Measurements from ENCODE around the gene RBP3.

The RBP3 gene

DNA sequence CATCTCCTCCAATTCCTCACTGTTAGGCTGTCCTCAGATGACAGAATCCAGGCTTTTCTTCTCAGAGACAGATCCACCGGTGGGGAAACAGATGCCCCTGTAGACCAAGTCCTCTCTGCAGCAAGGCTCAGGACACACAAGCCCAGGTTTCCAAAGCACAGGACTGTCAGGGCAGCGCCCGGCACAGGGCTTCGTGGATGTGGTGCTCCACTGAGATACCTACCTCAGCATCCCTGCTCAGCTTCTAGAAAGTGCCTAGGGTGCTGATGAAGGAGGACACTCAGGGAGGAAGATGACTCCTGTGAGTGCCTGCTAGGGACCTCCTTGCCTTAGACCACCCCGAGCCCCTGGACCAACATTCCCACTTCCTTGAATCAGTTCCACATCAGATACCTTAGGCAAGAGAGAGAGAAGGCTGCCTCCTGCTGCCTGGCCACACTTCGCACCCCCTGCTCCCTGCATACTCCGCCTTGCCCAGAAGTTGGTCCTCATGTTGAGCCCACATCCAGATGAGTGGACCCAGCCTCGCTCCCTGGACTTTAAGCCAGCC lies 8.9 kb upstream of the RBP3 start:
- no peak for DNase-seq

- no peak for DNase-seq
Observed at GRCh38 chr10:47339759-47340607, 8.2 kb upstream of the RBP3 start.

GRCh38 chr10:47340608-47341170 lies 7.5 kb upstream of the RBP3 start:
- DNase-seq, result peak in 1 of 2 experiments; percentile 23

DNA sequence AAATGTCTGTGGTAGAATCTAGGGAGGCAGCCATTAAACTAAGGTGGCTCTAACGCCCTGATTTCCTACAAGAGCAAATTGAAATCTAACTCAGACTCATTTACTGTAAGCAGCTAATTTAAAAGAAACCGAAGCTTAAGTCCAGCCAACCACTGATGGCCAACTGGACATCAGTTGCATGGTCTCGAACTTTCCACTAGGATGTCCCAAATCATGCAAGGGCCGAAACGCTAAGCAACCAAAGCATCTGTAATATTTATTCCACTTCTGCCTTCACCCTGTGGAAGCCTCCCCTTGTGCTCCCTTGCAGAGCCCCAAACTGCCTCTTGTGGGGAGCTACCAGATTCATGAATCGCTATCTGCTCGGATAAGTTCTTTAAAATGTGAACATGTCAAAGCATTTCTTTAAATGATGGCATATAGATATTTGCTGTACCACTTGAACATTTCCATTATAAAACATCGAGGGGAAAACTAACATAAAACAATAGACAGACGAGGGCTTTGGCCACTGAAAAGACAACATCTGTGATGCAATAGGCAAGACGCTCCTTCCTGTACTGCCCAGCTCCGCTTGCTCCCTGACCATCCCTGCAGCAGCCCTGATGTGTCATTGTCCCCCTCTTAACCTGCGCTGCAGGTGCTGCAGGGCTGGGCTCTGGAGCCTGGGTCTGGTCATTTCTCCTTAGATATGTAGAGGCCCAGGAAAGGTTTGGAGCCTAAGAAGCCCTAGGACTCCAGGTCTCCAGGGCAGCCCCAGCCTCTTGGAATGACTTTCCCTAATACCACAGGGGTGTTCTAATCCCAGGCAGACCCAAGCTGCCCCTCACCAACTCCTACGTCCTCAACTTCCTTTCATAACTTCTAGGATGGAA lies 2.9 kb upstream of the RBP3 start:
- no peak for DNase-seq

DNA sequence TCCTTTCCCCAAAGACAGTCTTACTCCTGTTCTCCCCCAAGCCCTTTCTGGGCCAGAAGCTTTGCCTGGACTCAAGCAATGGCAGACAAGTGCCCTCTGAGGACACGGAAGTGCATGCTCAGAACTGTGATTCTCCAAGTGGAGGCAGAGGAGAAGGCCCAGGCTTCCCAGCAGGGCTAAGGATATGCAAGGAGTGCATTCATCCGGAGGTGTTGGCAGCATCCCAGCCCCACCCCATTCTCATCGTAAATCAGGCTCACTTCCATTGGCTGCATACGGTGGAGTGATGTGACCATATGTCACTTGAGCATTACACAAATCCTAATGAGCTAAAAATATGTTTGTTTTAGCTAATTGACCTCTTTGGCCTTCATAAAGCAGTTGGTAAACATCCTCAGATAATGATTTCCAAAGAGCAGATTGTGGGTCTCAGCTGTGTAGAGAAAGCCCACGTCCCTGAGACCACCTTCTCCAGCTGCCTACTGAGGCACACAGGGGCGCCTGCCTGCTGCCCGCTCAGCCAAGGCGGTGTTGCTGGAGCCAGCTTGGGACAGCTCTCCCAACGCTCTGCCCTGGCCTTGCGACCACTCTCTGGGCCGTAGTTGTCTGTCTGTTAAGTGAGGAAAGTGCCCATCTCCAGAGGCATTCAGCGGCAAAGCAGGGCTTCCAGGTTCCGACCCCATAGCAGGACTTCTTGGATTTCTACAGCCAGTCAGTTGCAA lies 1.4 kb upstream of the RBP3 start:
- peak; percentile 23 to 25 for DNase-seq

DNA sequence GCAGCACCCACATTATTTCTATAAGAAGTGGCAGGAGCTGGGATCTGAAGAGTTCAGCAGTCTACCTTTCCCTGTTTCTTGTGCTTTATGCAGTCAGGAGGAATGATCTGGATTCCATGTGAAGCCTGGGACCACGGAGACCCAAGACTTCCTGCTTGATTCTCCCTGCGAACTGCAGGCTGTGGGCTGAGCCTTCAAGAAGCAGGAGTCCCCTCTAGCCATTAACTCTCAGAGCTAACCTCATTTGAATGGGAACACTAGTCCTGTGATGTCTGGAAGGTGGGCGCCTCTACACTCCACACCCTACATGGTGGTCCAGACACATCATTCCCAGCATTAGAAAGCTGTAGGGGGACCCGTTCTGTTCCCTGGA lies 874 bp upstream of the RBP3 start:
- no peak for DNase-seq

GRCh38 chr10:47348661-47349470 lies 703 bp downstream of the RBP3 start:
- DNase-seq, result no peak

DNA sequence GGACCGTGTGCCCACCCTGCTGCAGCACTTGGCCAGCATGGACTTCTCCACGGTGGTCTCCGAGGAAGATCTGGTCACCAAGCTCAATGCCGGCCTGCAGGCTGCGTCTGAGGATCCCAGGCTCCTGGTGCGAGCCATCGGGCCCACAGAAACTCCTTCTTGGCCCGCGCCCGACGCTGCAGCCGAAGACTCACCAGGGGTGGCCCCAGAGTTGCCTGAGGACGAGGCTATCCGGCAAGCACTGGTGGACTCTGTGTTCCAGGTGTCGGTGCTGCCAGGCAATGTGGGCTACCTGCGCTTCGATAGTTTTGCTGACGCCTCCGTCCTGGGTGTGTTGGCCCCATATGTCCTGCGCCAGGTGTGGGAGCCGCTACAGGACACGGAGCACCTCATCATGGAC lies 1.4 kb downstream of the RBP3 start:
- DNase-seq, result no peak

GRCh38 chr10:47349941-47350371 lies 1.8 kb downstream of the RBP3 start:
- DNase-seq, result no peak

DNA sequence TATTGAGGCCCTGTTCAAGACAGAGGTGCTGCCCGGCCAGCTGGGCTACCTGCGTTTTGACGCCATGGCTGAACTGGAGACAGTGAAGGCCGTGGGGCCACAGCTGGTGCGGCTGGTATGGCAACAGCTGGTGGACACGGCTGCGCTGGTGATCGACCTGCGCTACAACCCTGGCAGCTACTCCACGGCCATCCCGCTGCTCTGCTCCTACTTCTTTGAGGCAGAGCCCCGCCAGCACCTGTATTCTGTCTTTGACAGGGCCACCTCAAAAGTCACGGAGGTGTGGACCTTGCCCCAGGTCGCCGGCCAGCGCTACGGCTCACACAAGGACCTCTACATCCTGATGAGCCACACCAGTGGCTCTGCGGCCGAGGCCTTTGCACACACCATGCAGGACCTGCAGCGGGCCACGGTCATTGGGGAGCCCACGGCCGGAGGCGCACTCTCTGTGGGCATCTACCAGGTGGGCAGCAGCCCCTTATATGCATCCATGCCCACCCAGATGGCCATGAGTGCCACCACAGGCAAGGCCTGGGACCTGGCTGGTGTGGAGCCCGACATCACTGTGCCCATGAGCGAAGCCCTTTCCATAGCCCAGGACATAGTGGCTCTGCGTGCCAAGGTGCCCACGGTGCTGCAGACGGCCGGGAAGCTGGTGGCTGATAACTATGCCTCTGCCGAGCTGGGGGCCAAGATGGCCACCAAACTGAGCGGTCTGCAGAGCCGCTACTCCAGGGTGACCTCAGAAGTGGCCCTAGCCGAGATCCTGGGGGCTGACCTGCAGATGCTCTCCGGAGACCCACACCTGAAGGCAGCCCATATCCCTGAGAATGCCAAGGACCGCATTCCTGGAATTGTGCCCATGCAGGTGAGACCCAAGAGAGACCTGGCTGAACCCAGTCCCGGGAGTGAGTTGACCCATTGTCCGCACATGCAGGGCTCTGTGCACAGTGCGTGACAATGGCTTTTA lies 2.8 kb downstream of the RBP3 start:
- no peak for DNase-seq

GRCh38 chr10:47351899-47352815 lies 4.0 kb downstream of the RBP3 start:
- DNase-seq, result no peak

- no peak for DNase-seq
Observed at GRCh38 chr10:47353351-47353750, 5.2 kb downstream of the RBP3 start.

DNA sequence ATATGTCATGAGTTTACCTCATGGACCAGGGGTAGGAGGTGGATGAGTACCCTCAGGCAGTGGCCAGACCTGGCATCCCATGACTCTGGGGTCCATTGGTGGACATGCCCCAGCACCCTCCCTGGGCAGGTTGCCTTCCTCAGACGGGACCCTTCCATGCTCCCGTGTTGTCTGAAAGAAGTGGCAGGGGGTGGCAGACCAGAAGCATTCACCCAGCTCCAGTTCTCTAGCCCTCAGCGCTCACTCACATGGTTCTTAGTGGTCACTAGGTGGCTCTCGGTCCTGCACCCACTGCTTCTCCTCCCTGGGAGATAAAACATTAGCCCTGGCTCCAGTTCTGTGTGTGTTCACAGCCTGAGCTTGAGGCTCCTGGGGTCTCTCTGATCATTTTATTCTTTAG lies 6.0 kb downstream of the RBP3 start:
- DNase-seq, result no peak

GRCh38 chr10:47354900-47355299 lies 6.7 kb downstream of the RBP3 start:
- DNase-seq, result no peak

DNA sequence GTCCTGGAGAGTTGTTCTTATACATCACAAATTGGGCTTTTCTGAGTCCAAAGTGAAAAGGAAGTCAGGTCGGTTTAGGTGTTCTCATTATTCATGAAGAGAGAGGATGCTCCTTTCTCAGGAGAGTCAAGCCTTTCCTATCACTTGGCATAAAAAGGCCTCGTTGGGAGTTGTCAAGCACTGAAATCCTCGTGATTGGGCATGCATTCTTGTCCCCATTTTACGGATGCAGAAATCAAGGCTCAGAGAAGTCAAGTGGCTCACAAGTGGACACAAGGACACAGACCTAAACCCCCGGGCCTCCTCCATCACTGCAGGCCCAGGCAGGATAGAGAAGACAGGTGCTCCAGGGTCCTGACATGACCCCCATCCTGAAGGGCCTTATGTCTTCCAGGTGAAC lies 8.5 kb downstream of the RBP3 start:
- DNase-seq, result no peak

GRCh38 chr10:47357131-47357582 lies 9.0 kb downstream of the RBP3 start:
- DNase-seq, result no peak

- no peak for DNase-seq
Observed at GRCh38 chr10:47357911-47358310, 9.7 kb downstream of the RBP3 start.

DNA sequence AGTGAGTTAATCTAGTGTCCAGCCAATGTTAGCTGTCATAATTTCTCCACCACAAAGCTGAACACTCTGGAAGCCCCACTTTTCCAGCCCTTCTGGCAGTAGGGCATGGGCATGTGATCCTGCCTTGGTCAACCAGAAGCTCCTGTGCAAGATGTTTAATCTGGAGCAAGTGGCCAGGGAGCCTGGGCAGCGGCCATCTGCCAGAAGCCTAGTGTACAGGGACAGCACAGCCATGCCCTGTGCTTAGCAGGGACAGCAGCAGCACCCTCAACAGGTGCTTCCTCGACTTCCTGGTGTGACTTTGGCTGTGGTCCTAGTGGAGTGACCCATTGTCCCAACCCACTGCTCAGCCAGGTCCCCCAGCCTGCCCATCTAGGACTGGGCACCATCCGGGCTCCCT lies 10.3 kb downstream of the RBP3 start:
- no peak for DNase-seq

GRCh38 chr10:47359101-47359500 lies 10.9 kb downstream of the RBP3 start:
- no peak for DNase-seq
